H9 (cell line): ENCODE measurements around the gene KIF23. TPM values are rescaled to one million over a fixed set of nuclear protein-coding genes. Genes with fewer than 3 reads are reported as not detected.

ENCODE experiments used
- DNase-seq: peaks from one replicate; pipeline ENCODE4 v3.0.0-alpha.2; 2017
- H2AFZ ChIP-seq: one replicate; pipeline ENCODE4 v1.6.1; 2013; ENCODE audit warnings: mild to moderate bottlenecking, low read length, control low read depth, moderate library complexity
- H2AK5ac ChIP-seq: 2 replicates; pipeline ENCODE4 v1.6.1; 2013; ENCODE audit warnings: low read length, control low read depth, mixed read lengths; ENCODE audit not compliant: insufficient read length
- H2BK120ac ChIP-seq: one replicate; pipeline ENCODE4 v1.6.1; 2013; ENCODE audit warnings: low read depth, mild to moderate bottlenecking, low read length, control low read depth, inconsistent platforms; ENCODE audit not compliant: poor library complexity, severe bottlenecking
- H2BK12ac ChIP-seq: 2 replicates; pipeline ENCODE4 v1.6.1; 2013; ENCODE audit warnings: low read length, control low read depth, mixed read lengths, low read depth; ENCODE audit not compliant: insufficient read length
- H2BK15ac ChIP-seq: 2 replicates; pipeline ENCODE4 v1.6.1; 2013; ENCODE audit warnings: low read depth, low read length, control low read depth
- H2BK20ac ChIP-seq: one replicate; pipeline ENCODE4 v1.6.1; 2013; ENCODE audit warnings: low read depth, mild to moderate bottlenecking, low read length, control low read depth, inconsistent platforms; ENCODE audit not compliant: poor library complexity, severe bottlenecking
- H2BK5ac ChIP-seq: 2 replicates; pipeline ENCODE4 v1.6.1; 2013; ENCODE audit warnings: low read length, control low read depth, mixed read lengths; ENCODE audit not compliant: insufficient read length
- H3K14ac ChIP-seq: 2 replicates; pipeline ENCODE4 v1.6.1; 2013; ENCODE audit warnings: low read length, control low read depth; ENCODE audit not compliant: insufficient read depth
- H3K18ac ChIP-seq: 2 replicates; pipeline ENCODE4 v1.6.1; 2013; ENCODE audit warnings: low read depth, mild to moderate bottlenecking, mixed read lengths, low read length, control low read depth; ENCODE audit not compliant: insufficient read length
- H3K23ac ChIP-seq: 2 replicates; pipeline ENCODE4 v1.6.1; 2013; ENCODE audit warnings: low read length, control low read depth, mixed read lengths, low read depth; ENCODE audit not compliant: insufficient read length
- H3K23me2 ChIP-seq: 2 replicates; pipeline ENCODE4 v1.6.1; 2013; ENCODE audit warnings: low read depth, mild to moderate bottlenecking, mixed read lengths, low read length, control low read depth; ENCODE audit not compliant: insufficient read length, poor library complexity, severe bottlenecking
- H3K27ac ChIP-seq: 2 replicates; pipeline ENCODE4 v1.5.1; 2013; ENCODE audit warnings: low read length, control low read depth, mixed read lengths, low read depth; ENCODE audit not compliant: insufficient read length
- H3K27me3 ChIP-seq: 2 replicates; pipeline ENCODE4 v1.6.1; 2013; ENCODE audit warnings: low read length, control low read depth, inconsistent platforms; ENCODE audit not compliant: insufficient read depth
- H3K4ac ChIP-seq: 2 replicates; pipeline ENCODE4 v1.6.1; 2013; ENCODE audit warnings: low read depth, mild to moderate bottlenecking, control low read depth, inconsistent platforms, low read length, moderate library complexity
- H3K4me1 ChIP-seq: 2 replicates; pipeline ENCODE4 v1.6.1; 2013; ENCODE audit warnings: low read length, control low read depth, inconsistent platforms; ENCODE audit not compliant: insufficient read depth
- H3K4me2 ChIP-seq: 2 replicates; pipeline ENCODE4 v1.6.1; 2013; ENCODE audit warnings: low read length, control low read depth, mixed read lengths; ENCODE audit not compliant: insufficient read length, insufficient read depth
- H3K56ac ChIP-seq: 2 replicates; pipeline ENCODE4 v1.6.1; 2013; ENCODE audit warnings: low read depth, mild to moderate bottlenecking, mixed read lengths, low read length, control low read depth; ENCODE audit not compliant: insufficient read length
- H3K79me1 ChIP-seq: 2 replicates; pipeline ENCODE4 v1.6.1; 2013; ENCODE audit warnings: low read depth, mild to moderate bottlenecking, moderate library complexity, low read length, control low read depth, inconsistent platforms; ENCODE audit not compliant: insufficient read depth, poor library complexity, severe bottlenecking
- H3K79me2 ChIP-seq: 2 replicates; pipeline ENCODE4 v1.6.1; 2013; ENCODE audit warnings: low read length, control low read depth, inconsistent platforms; ENCODE audit not compliant: insufficient read depth
- H3K9ac ChIP-seq: 2 replicates; pipeline ENCODE4 v1.6.1; 2013; ENCODE audit warnings: low read length, control low read depth, mixed read lengths; ENCODE audit not compliant: insufficient read length; ENCODE audit errors: extremely low read depth
- H3K9me3 ChIP-seq: one replicate; pipeline ENCODE4 v1.6.1; 2013; ENCODE audit warnings: low read depth, low read length, inconsistent platforms; ENCODE audit not compliant: control insufficient read depth
- H3T11ph ChIP-seq: one replicate; pipeline ENCODE4 v1.6.1; 2013; ENCODE audit warnings: mild to moderate bottlenecking, low read length, control low read depth, inconsistent platforms
- H4K20me1 ChIP-seq: one replicate; pipeline ENCODE4 v1.6.1; 2013; ENCODE audit not compliant: control insufficient read depth, insufficient read length, insufficient read depth
- H4K5ac ChIP-seq: 2 replicates; pipeline ENCODE4 v1.6.1; 2013; ENCODE audit warnings: low read depth, mild to moderate bottlenecking, mixed read lengths, low read length, control low read depth; ENCODE audit not compliant: insufficient read length
- H4K8ac ChIP-seq: replicated peaks from 2 replicates; pipeline ENCODE4 v1.6.1; 2013; ENCODE audit warnings: low read length, control low read depth, mixed read lengths, low read depth; ENCODE audit not compliant: insufficient read length
- H4K91ac ChIP-seq: 2 replicates; pipeline ENCODE4 v1.6.1; 2013; ENCODE audit warnings: low read depth, mild to moderate bottlenecking, moderate library complexity, mixed read lengths, low read length, control low read depth; ENCODE audit not compliant: insufficient read length
- H3K27ac Mint-ChIP-seq, 3 experiments: 2 replicates in 2 of 3; 3 replicates in 1 of 3; pipeline ENCODE4 v1.8.0; 2020 to 2021; ENCODE audit warnings: mixed read lengths in 3 of 3, mild to moderate bottlenecking in 1 of 3, moderate library complexity in 1 of 3
- H3K27me3 Mint-ChIP-seq: 2 replicates; pipeline ENCODE4 v1.8.0; 2021; ENCODE audit warnings: low read depth, mild to moderate bottlenecking, moderate library complexity, mixed read lengths
- H3K36me3 Mint-ChIP-seq, 3 experiments: 2 replicates in 2 of 3; 3 replicates in 1 of 3; pipeline ENCODE4 v1.8.0; 2020 to 2021; ENCODE audit warnings: low read depth in 3 of 3, mixed read lengths in 3 of 3; ENCODE audit not compliant: insufficient read depth in 1 of 3
- H3K4me1 Mint-ChIP-seq, 2 experiments: 2 replicates each; pipeline ENCODE4 v1.8.0; 2020; ENCODE audit warnings: mixed read lengths in 2 of 2
- H3K4me3 Mint-ChIP-seq, 2 experiments: 2 replicates in 1 of 2; 3 replicates in 1 of 2; pipeline ENCODE4 v1.8.0; 2020 to 2021; ENCODE audit warnings: mild to moderate bottlenecking in 2 of 2, mixed read lengths in 2 of 2, moderate library complexity in 1 of 2
- H3K9me3 Mint-ChIP-seq, 2 experiments: 2 replicates in 1 of 2; 3 replicates in 1 of 2; pipeline ENCODE4 v1.8.0; 2020; ENCODE audit warnings: mild to moderate bottlenecking in 2 of 2, mixed read lengths in 2 of 2, moderate library complexity in 1 of 2
- CTCF ChIP-seq: fragments of 200-600 bp; sonication (generic); conservative IDR thresholded peaks from 3 replicates; pipeline ENCODE4 v1.8.0; 2021; ENCODE audit warnings: antibody characterized with exemption, mild to moderate bottlenecking
- WGBS: extraction: QIAGEN DNeasy Blood & Tissue Kit; methylation state at CpG from one replicate; pipeline ENCODE4 v1.1.7; 2013; ENCODE audit warnings: missing lambda C conversion rate, low lambda C conversion rate, mixed read lengths; ENCODE audit not compliant: insufficient read length; ENCODE audit errors: extremely low coverage; 5-methylcytosine and 5-hydroxymethylcytosine counted together
- total RNA-seq: library from RNA; stranded (reverse); gene quantifications from 2 replicates; pipeline ENCODE4 v1.2.1, GENCODE V29; 2021

The KIF23 gene
- total RNA-seq, 1 experiment from 2014 or later = 55.4 TPM

- no peak overlapping the region for H3K4ac ChIP-seq
- no CpG with 5 or more reads among the region's 8 CpGs for WGBS
- no peak overlapping the region for H4K8ac ChIP-seq
- Mint-ChIP-seq H3K27me3 (peaks cover 2% of the 10 kb centered on the region), H3K27ac (no peak overlapping the region), H3K4me1 (peaks cover 11 to 14% of the 10 kb centered on the region in 2 experiments), H3K4me3 (no peak overlapping the region), H3K9me3 (peaks cover 4% of the 10 kb centered on the region in 2 experiments), H3K36me3 (peaks cover 0 to 6% (median 4%) of the 10 kb centered on the region in 3 experiments; a peak in 1 of 7 replicates)
- no peak overlapping the region for H2AK5ac ChIP-seq
- H3K18ac ChIP-seq = no peak overlapping the region
- H3K23ac ChIP-seq = no peak overlapping the region
- no peak overlapping the region for H2BK20ac ChIP-seq
- H3T11ph ChIP-seq = no peak overlapping the region
- no peaks in the 10 kb centered on the region for H3K9me3 ChIP-seq
- no peaks in the 10 kb centered on the region for H4K20me1 ChIP-seq
- H3K56ac ChIP-seq = no peak overlapping the region
- H3K27me3 ChIP-seq = no peaks in the 10 kb centered on the region
- H2BK5ac ChIP-seq = no peak overlapping the region
- no peak overlapping the region for H3K9ac ChIP-seq
- DNase-seq = no peak
- H2BK120ac ChIP-seq = no peak overlapping the region
- H3K23me2 ChIP-seq = no peaks in the 10 kb centered on the region
- no peak overlapping the region for H3K14ac ChIP-seq
- H3K4me2 ChIP-seq = no peak overlapping the region
- H3K27ac ChIP-seq = no peak overlapping the region
- no peak overlapping the region for H4K5ac ChIP-seq
- no peaks in the 10 kb centered on the region for H3K79me2 ChIP-seq
- H4K91ac ChIP-seq = no peak overlapping the region
- no peaks in the 10 kb centered on the region for H3K79me1 ChIP-seq
- no peak overlapping the region for H2BK12ac ChIP-seq
- no peak overlapping the region for H2AFZ ChIP-seq
- no peaks in the 10 kb centered on the region for H3K4me1 ChIP-seq
- no peak for TF ChIP-seq CTCF
- H2BK15ac ChIP-seq = no peak overlapping the region
Observed at GRCh38 chr15:69377216-69377970, 36.8 kb upstream of the KIF23 start.
